GM12878 (cell line): ENCODE results near the gene SUPT7L. TPM values are rescaled to one million over a fixed set of nuclear protein-coding genes. Genes with fewer than 3 reads are reported as not detected.

ENCODE experiments used
- ESRRA ChIP-seq: IDR thresholded peaks from 2 replicates; pipeline ENCODE4 v1.6.1; 2012; ENCODE audit warnings: mild to moderate bottlenecking, low read length, improper control_type of control experiment
- KAT2A ChIP-seq: conservative IDR thresholded peaks from 2 replicates; pipeline ENCODE4 v1.6.1; 2011; ENCODE audit warnings: low read depth, low read length; ENCODE audit not compliant: control insufficient read depth
- NRF1 ChIP-seq: conservative IDR thresholded peaks from 2 replicates; pipeline ENCODE4 v1.6.1; 2011; ENCODE audit warnings: mild to moderate bottlenecking, low read depth, low read length, improper control_type of control experiment
- ZNF207 ChIP-seq: fragments of 450-650 bp; IDR thresholded peaks from 2 replicates; pipeline ENCODE4 v1.6.1; 2014; ENCODE audit warnings: antibody characterized with exemption, mild to moderate bottlenecking, borderline replicate concordance
- polyA plus RNA-seq, 11 experiments: library from polyadenylated mRNA; depleted of rRNA in 4 of 11; unstranded in 6 of 11; stranded (reverse) in 5 of 11; fragments of >200 nt; fragmentation: Nextera tagmentation in 4 of 11; fragmentation: Illumina TruSeq in 1 of 11; extraction: Ambion mirVana in 4 of 11; extraction: Trizol in 1 of 11; gene quantifications; 1 replicate in 1 of 11; 2 replicates in 10 of 11; pipeline versions ENCODE4 v1.2.1 to v1.2.3, GENCODE V29; 2011 to 2016; ENCODE audit warnings: inconsistent platforms in 2 of 11, missing spikeins in 2 of 11, low read depth in 1 of 11
- total RNA-seq, 4 experiments: library from RNA; depleted of rRNA in 3 of 4; stranded (reverse); fragments of >200 nt in 3 of 4; fragmentation: Illumina TruSeq in 1 of 4; extraction: Trizol in 1 of 4; gene quantifications; 2 replicates each; pipeline versions ENCODE4 v1.2.1 to v1.2.3, GENCODE V29; 2013 to 2021
- TF ChIP-seq, protein P1 (sequence below): fragments of 450-650 bp; IDR thresholded peaks from 2 replicates; pipeline ENCODE4 v1.6.1; 2018; ENCODE audit warnings: borderline replicate concordance, mild to moderate bottlenecking; ENCODE audit not compliant: partially characterized antibody
- TF ChIP-seq, protein P2 (sequence below): IDR thresholded peaks from 2 replicates; pipeline ENCODE4 v1.6.1; 2012; ENCODE audit warnings: mild to moderate bottlenecking, low read depth, low read length

The SUPT7L gene
- total and polyA plus RNA-seq, 10 of the 15 experiments (the other 5 are each of a cell fraction or from before 2014, with no cell fraction given): 10.2 to 43.7 (median 21.3) TPM

DNA sequence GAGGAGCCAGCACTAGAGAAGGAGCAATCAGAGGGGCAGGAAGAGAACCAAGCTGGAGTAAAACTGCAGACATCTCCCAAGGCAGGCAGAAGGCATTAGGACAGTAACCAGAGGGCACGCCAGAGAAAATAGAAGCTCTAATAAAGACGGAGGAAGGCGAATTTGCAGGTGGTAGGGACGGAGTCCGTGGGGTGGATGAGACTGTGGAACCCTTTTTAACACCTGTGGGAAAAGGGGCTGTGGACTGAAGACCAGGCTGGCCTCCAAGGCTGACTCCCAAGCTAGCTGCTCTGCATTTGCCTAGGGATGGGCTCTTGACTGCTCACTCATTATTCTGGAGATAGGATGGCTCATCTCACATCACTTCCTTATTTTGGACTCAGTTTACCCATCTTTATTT lies 49.8 kb upstream of the SUPT7L start (continued):
- TF ChIP-seq NRF1: no peak
- TF ChIP-seq, protein P1, sequence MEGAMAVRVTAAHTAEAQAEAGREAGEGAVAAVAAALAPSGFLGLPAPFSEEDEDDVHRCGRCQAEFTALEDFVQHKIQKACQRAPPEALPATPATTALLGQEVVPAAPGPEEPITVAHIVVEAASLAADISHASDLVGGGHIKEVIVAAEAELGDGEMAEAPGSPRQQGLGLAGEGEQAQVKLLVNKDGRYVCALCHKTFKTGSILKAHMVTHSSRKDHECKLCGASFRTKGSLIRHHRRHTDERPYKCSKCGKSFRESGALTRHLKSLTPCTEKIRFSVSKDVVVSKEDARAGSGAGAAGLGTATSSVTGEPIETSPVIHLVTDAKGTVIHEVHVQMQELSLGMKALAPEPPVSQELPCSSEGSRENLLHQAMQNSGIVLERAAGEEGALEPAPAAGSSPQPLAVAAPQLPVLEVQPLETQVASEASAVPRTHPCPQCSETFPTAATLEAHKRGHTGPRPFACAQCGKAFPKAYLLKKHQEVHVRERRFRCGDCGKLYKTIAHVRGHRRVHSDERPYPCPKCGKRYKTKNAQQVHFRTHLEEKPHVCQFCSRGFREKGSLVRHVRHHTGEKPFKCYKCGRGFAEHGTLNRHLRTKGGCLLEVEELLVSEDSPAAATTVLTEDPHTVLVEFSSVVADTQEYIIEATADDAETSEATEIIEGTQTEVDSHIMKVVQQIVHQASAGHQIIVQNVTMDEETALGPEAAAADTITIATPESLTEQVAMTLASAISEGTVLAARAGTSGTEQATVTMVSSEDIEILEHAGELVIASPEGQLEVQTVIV: no peak
- TF ChIP-seq ESRRA: no peak
- TF ChIP-seq, protein P2, sequence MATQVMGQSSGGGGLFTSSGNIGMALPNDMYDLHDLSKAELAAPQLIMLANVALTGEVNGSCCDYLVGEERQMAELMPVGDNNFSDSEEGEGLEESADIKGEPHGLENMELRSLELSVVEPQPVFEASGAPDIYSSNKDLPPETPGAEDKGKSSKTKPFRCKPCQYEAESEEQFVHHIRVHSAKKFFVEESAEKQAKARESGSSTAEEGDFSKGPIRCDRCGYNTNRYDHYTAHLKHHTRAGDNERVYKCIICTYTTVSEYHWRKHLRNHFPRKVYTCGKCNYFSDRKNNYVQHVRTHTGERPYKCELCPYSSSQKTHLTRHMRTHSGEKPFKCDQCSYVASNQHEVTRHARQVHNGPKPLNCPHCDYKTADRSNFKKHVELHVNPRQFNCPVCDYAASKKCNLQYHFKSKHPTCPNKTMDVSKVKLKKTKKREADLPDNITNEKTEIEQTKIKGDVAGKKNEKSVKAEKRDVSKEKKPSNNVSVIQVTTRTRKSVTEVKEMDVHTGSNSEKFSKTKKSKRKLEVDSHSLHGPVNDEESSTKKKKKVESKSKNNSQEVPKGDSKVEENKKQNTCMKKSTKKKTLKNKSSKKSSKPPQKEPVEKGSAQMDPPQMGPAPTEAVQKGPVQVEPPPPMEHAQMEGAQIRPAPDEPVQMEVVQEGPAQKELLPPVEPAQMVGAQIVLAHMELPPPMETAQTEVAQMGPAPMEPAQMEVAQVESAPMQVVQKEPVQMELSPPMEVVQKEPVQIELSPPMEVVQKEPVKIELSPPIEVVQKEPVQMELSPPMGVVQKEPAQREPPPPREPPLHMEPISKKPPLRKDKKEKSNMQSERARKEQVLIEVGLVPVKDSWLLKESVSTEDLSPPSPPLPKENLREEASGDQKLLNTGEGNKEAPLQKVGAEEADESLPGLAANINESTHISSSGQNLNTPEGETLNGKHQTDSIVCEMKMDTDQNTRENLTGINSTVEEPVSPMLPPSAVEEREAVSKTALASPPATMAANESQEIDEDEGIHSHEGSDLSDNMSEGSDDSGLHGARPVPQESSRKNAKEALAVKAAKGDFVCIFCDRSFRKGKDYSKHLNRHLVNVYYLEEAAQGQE: no peak
- no peak for TF ChIP-seq KAT2A
- no peak for TF ChIP-seq ZNF207
